Ishikawa (cell line): ENCODE measurements around the gene D2HGDH.

Experiments
- CEBPB ChIP-seq: IDR thresholded peaks from 2 replicates; pipeline ENCODE4 v1.6.1; 2012
- CREB1 ChIP-seq: IDR thresholded peaks from 2 replicates; pipeline ENCODE4 v1.6.1; 2012; ENCODE audit warnings: low read depth
- EGR1 ChIP-seq: IDR thresholded peaks from 2 replicates; pipeline ENCODE4 v1.6.1; 2012
- EP300 ChIP-seq: IDR thresholded peaks from 2 replicates; pipeline ENCODE4 v1.6.1; 2012; ENCODE audit warnings: borderline replicate concordance
- FOXM1 ChIP-seq: IDR thresholded peaks from 2 replicates; pipeline ENCODE4 v1.6.1; 2012; ENCODE audit warnings: low read depth, borderline replicate concordance
- MAX ChIP-seq: IDR thresholded peaks from 2 replicates; pipeline ENCODE4 v1.6.1; 2012
- NFIC ChIP-seq: IDR thresholded peaks from 2 replicates; pipeline ENCODE4 v1.6.1; 2012
- RAD21 ChIP-seq: IDR thresholded peaks from 2 replicates; pipeline ENCODE4 v1.6.1; 2012; ENCODE audit warnings: low read depth
- REST ChIP-seq: IDR thresholded peaks from 2 replicates; pipeline ENCODE4 v1.6.1; 2012; ENCODE audit warnings: low read depth, mild to moderate bottlenecking
- TAF1 ChIP-seq: IDR thresholded peaks from 2 replicates; pipeline ENCODE4 v1.6.1; 2012; ENCODE audit warnings: low read depth, mild to moderate bottlenecking
- TCF12 ChIP-seq: IDR thresholded peaks from 2 replicates; pipeline ENCODE4 v1.6.1; 2012; ENCODE audit warnings: low read depth
- TEAD4 ChIP-seq: IDR thresholded peaks from 2 replicates; pipeline ENCODE4 v1.6.1; 2012
- USF1 ChIP-seq: IDR thresholded peaks from 2 replicates; pipeline ENCODE4 v1.6.1; 2012
- YY1 ChIP-seq: IDR thresholded peaks from 2 replicates; pipeline ENCODE4 v1.6.1; 2012; ENCODE audit warnings: low read depth
- ZBTB7A ChIP-seq: IDR thresholded peaks from 2 replicates; pipeline ENCODE4 v1.6.1; 2012; ENCODE audit warnings: low read depth

The D2HGDH gene

GRCh38 chr2:241702155-241703031 is 32.0 kb upstream of the D2HGDH start:
- TF ChIP-seq TCF12 (0 out of 2 replicates have a peak, but pooled peaks have one; percentile 26), EGR1 (peak; percentile 87), YY1 (no peak), RAD21 (peak; percentile 9; the same call in 1 of the 2 replicates), MAX (peak; percentile 44), REST (no peak), CREB1 (no peak), USF1 (no peak), CEBPB (no peak), NFIC (peak; percentile 46; the same call in 1 of the 2 replicates), FOXM1 (no peak), ZBTB7A (peak; percentile 87), EP300 (no peak), TAF1 (peak; percentile 67), TEAD4 (no peak)

GRCh38 chr2:241703032-241703604 is 31.3 kb upstream of the D2HGDH start:
- TF ChIP-seq CEBPB (no peak), FOXM1 (no peak), EGR1 (no peak), REST (no peak), NFIC (no peak), ZBTB7A (no peak), TCF12 (no peak), USF1 (no peak)

GRCh38 chr2:241706537-241706936 is 27.9 kb upstream of the D2HGDH start:
- TF ChIP-seq MAX (no peak), EP300 (no peak), CREB1 (no peak), TAF1 (no peak), EGR1 (no peak), TEAD4 (no peak), NFIC (no peak), RAD21 (no peak), REST (no peak), TCF12 (no peak), YY1 (no peak), FOXM1 (no peak), ZBTB7A (no peak), CEBPB (no peak), USF1 (no peak)

GRCh38 chr2:241708879-241709278 is 25.6 kb upstream of the D2HGDH start:
- TF ChIP-seq CEBPB (no peak), YY1 (no peak), TEAD4 (no peak), ZBTB7A (no peak), CREB1 (no peak), REST (no peak), EP300 (no peak), RAD21 (no peak), USF1 (no peak), FOXM1 (no peak), TCF12 (no peak), MAX (no peak), TAF1 (no peak), EGR1 (no peak), NFIC (no peak)
